Measurements from ENCODE around the gene ILF3. TPM values are rescaled to one million over a fixed set of nuclear protein-coding genes. Genes with fewer than 3 reads are reported as not detected.

ILF3 gene
- total RNA-seq, 1 experiment from 2014 or later: 430 TPM

GRCh38 chr19:10694706-10695307 lies 40.7 kb downstream of the ILF3 start:
- POLR2A ChIA-PET: no interaction called here
- DNase-seq (ENCODE audit: low read depth, low spot score): no peak
- Histone ChIP-seq H3K9ac (ENCODE audit: low read length) (peak overlapping the region; percentile 21; the same call in 1 of the 2 replicates), H3K4me3 (replicated peaks in 1 of 2; ENCODE audit: low read depth in 1 of 2, low read length in 2 of 2) (no peak overlapping the region), H3K27ac (ENCODE audit: low read depth, low read length) (peak overlapping the region; percentile 22; the same call in 1 of the 2 replicates), H3K4me2 (ENCODE audit: low read length) (peak overlapping the region; percentile 36; the same call in 1 of the 2 replicates), H4K20me1 (ENCODE audit: insufficient read depth) (peaks cover 8% of the 10 kb centered on the region; the same call in 1 of the 2 replicates), H2AFZ (ENCODE audit: low read depth, low read length, poor library complexity, severe bottlenecking) (no peak overlapping the region), H3K9me2 (ENCODE audit: insufficient read depth) (no peaks in the 10 kb centered on the region), H3K27me3 (ENCODE audit: insufficient read depth, low read length) (no peaks in the 10 kb centered on the region), H3K36me3 (ENCODE audit: control insufficient read depth in 1 of 2, insufficient read depth in 2 of 2, low read length in 2 of 2) (peaks cover 19 to 26% of the 10 kb centered on the region in 2 experiments), H3K9me3 (ENCODE audit: control insufficient read depth in 1 of 2, insufficient read depth in 1 of 2, low read depth in 1 of 2, low read length in 2 of 2) (no peaks in the 10 kb centered on the region), H3K79me2 (ENCODE audit: insufficient read depth, low read length) (peaks cover 5% of the 10 kb centered on the region; the same call in 1 of the 2 replicates), H3K4me1 (ENCODE audit: control insufficient read depth in 1 of 2, insufficient read depth in 2 of 2, low read length in 2 of 2) (peaks cover 3 to 13% of the 10 kb centered on the region in 2 experiments; a peak in 3 of 4 replicates)
- TF ChIP-seq ZFX (IDR thresholded peaks at IDR 0.05) (no peak), FOSL1 (IDR thresholded peaks at IDR 0.05; ENCODE audit: low read depth) (no peak), SIN3A (IDR thresholded peaks at IDR 0.05; ENCODE audit: low read depth) (no peak)
- intact Hi-C loops (cut with micrococcal nuclease): loop anchor here (5.0 kb wide), 1 partner anchor 43 kb away; the partner anchor contains the start of gene ILF3
- RAD21 ChIA-PET (ENCODE audit: low non-redundant PET in 1 of 2, low total read pairs in 2 of 2, uncharacterized antibody in 2 of 2, unreplicated experiment in 2 of 2): no interaction called here
- no peak for ATAC-seq
- BruUV-seq (replicated peaks): no TSS peak
- CTCF ChIA-PET: interaction anchor here (0.8 to 1.0 kb wide), 3 partner anchors 37 to 169 kb away, joined by 3 to 4 read pairs (median 3); no protein-coding TSS in a partner anchor

GRCh38 chr19:10695401-10696398 lies 41.6 kb downstream of the ILF3 start:
- intact Hi-C loops (cut with micrococcal nuclease): loop anchor here (5.0 kb wide), 1 partner anchor 43 kb away; the partner anchor contains the start of gene ILF3
- peak; percentile 86 for DNase-seq (ENCODE audit: low read depth, low spot score)
- Histone ChIP-seq H3K9ac (ENCODE audit: low read length) (peak overlapping the region; percentile 21; the same call in 1 of the 2 replicates), H3K27me3 (ENCODE audit: insufficient read depth, low read length) (no peaks in the 10 kb centered on the region), H3K36me3 (ENCODE audit: control insufficient read depth in 1 of 2, insufficient read depth in 2 of 2, low read length in 2 of 2) (peaks cover 13 to 17% of the 10 kb centered on the region in 2 experiments), H3K4me1 (ENCODE audit: control insufficient read depth in 1 of 2, insufficient read depth in 2 of 2, low read length in 2 of 2) (peaks cover 3 to 16% of the 10 kb centered on the region in 2 experiments; a peak in 3 of 4 replicates), H4K20me1 (ENCODE audit: insufficient read depth) (peaks cover 8% of the 10 kb centered on the region; the same call in 1 of the 2 replicates), H3K9me3 (ENCODE audit: control insufficient read depth in 1 of 2, insufficient read depth in 1 of 2, low read depth in 1 of 2, low read length in 2 of 2) (no peaks in the 10 kb centered on the region), H2AFZ (ENCODE audit: low read depth, low read length, poor library complexity, severe bottlenecking) (no peak overlapping the region), H3K4me2 (ENCODE audit: low read length) (peak overlapping the region; percentile 36; the same call in 1 of the 2 replicates), H3K27ac (ENCODE audit: low read depth, low read length) (peak overlapping the region; percentile 22; the same call in 1 of the 2 replicates), H3K9me2 (ENCODE audit: insufficient read depth) (no peaks in the 10 kb centered on the region), H3K79me2 (ENCODE audit: insufficient read depth, low read length) (peaks cover 5% of the 10 kb centered on the region; the same call in 1 of the 2 replicates), H3K4me3 (replicated peaks in 1 of 2; ENCODE audit: low read depth in 1 of 2, low read length in 2 of 2) (no peak overlapping the region)
- ChIA-PET POLR2A (no interaction called here), RAD21 (ENCODE audit: low non-redundant PET in 1 of 2, low total read pairs in 2 of 2, uncharacterized antibody in 2 of 2, unreplicated experiment in 2 of 2) (interaction anchor here in 1 of 2 experiments (0.7 kb wide), 1 partner anchor 51 kb away, joined by 3 read pairs; no protein-coding TSS in a partner anchor), CTCF (interaction anchor here (0.6 to 1.0 kb wide), 4 partner anchors 21 to 168 kb away, joined by 3 to 4 read pairs (median 3); no protein-coding TSS in a partner anchor)
- BruUV-seq (replicated peaks): no TSS peak
- peak; percentile 96 for ATAC-seq
- TF ChIP-seq, protein P1, sequence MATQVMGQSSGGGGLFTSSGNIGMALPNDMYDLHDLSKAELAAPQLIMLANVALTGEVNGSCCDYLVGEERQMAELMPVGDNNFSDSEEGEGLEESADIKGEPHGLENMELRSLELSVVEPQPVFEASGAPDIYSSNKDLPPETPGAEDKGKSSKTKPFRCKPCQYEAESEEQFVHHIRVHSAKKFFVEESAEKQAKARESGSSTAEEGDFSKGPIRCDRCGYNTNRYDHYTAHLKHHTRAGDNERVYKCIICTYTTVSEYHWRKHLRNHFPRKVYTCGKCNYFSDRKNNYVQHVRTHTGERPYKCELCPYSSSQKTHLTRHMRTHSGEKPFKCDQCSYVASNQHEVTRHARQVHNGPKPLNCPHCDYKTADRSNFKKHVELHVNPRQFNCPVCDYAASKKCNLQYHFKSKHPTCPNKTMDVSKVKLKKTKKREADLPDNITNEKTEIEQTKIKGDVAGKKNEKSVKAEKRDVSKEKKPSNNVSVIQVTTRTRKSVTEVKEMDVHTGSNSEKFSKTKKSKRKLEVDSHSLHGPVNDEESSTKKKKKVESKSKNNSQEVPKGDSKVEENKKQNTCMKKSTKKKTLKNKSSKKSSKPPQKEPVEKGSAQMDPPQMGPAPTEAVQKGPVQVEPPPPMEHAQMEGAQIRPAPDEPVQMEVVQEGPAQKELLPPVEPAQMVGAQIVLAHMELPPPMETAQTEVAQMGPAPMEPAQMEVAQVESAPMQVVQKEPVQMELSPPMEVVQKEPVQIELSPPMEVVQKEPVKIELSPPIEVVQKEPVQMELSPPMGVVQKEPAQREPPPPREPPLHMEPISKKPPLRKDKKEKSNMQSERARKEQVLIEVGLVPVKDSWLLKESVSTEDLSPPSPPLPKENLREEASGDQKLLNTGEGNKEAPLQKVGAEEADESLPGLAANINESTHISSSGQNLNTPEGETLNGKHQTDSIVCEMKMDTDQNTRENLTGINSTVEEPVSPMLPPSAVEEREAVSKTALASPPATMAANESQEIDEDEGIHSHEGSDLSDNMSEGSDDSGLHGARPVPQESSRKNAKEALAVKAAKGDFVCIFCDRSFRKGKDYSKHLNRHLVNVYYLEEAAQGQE (IDR thresholded peaks at IDR 0.05; ENCODE audit: low read depth): peak; percentile 100
- TF ChIP-seq EZH2phosphoT487 (IDR thresholded peaks at IDR 0.05; ENCODE audit: borderline replicate concordance) (no peak), JUND (IDR thresholded peaks at IDR 0.05) (no peak), ZNF274 (IDR thresholded peaks at IDR 0.05; ENCODE audit: low read depth, low read length) (no peak), ATF3 (IDR thresholded peaks at IDR 0.05) (no peak), POLR2AphosphoS5 (IDR thresholded peaks at IDR 0.05; ENCODE audit: low read depth, low read length) (peak; percentile 36), ELF1 (IDR thresholded peaks at IDR 0.05; ENCODE audit: borderline replicate concordance, low read depth) (no peak), MAX (IDR thresholded peaks at IDR 0.05) (no peak; the same call in none of the 2 replicates), YY1 (IDR thresholded peaks at IDR 0.05; ENCODE audit: extremely low read depth, insufficient replicate concordance, low read depth, low read length) (no peak), CEBPB (IDR thresholded peaks at IDR 0.05; ENCODE audit: low read depth) (no peak), SIN3A (IDR thresholded peaks at IDR 0.05; ENCODE audit: low read depth) (peak; percentile 92)
